Mucosa of rectum (tissue), 2 donors: ENCODE data around the gene PAAF1.

Experiments
- H3K27ac ChIP-seq, 2 donors: one replicate each; pipeline ENCODE4 v1.7.0; 2013; ENCODE audit warnings: inconsistent platforms in 2 of 2, low read depth in 2 of 2, low read length in 2 of 2
- H3K27me3 ChIP-seq, 2 donors: one replicate each; pipeline ENCODE4 v1.7.0; 2013; ENCODE audit warnings: low read length in 2 of 2; ENCODE audit not compliant: control insufficient read depth in 2 of 2, insufficient read depth in 2 of 2
- H3K36me3 ChIP-seq, 2 donors: one replicate each; pipeline ENCODE4 v1.7.0; 2013; ENCODE audit warnings: low read length in 2 of 2; ENCODE audit not compliant: control insufficient read depth in 2 of 2, insufficient read depth in 2 of 2
- H3K4me1 ChIP-seq, 2 donors: one replicate each; pipeline ENCODE4 v1.7.0; 2013; ENCODE audit warnings: low read length in 2 of 2, mild to moderate bottlenecking in 1 of 2; ENCODE audit not compliant: control insufficient read depth in 2 of 2, insufficient read depth in 2 of 2
- H3K4me3 ChIP-seq, 2 donors: one replicate each; pipeline ENCODE4 v1.7.0; 2013; ENCODE audit warnings: low read length in 2 of 2
- H3K9ac ChIP-seq, 2 donors: one replicate each; pipeline ENCODE4 v1.7.0; 2013; ENCODE audit warnings: low read length in 2 of 2, low read depth in 1 of 2, mild to moderate bottlenecking in 1 of 2
- H3K9me3 ChIP-seq, 2 donors: one replicate each; pipeline ENCODE4 v1.7.0; 2013; ENCODE audit warnings: low read length in 2 of 2; ENCODE audit not compliant: control insufficient read depth in 2 of 2
- donor health status: healthy.
- donor health status: Normal muscosa, but diverticular disease.

Gene PAAF1

GRCh38 chr11:73940801-73941570 lies 64.2 kb downstream of the PAAF1 start:
- Histone ChIP-seq H3K4me3 (no peak overlapping the region), H3K27me3 (no peaks in the 10 kb centered on the region), H3K27ac (no peak overlapping the region), H3K4me1 (no peaks in the 10 kb centered on the region), H3K9me3 (peaks cover 2 to 5% of the 10 kb centered on the region in 2 donors), H3K36me3 (no peaks in the 10 kb centered on the region), H3K9ac (no peak overlapping the region)

GRCh38 chr11:73942010-73942409 lies 65.2 kb downstream of the PAAF1 start:
- no peaks in the 10 kb centered on the region for H3K27me3 ChIP-seq
- peaks cover 2 to 5% of the 10 kb centered on the region in 2 donors for H3K9me3 ChIP-seq
- H3K4me3 ChIP-seq = no peak overlapping the region
- H3K36me3 ChIP-seq = no peaks in the 10 kb centered on the region
- no peak overlapping the region for H3K27ac ChIP-seq
- no peaks in the 10 kb centered on the region for H3K4me1 ChIP-seq
- no peak overlapping the region for H3K9ac ChIP-seq

- peaks cover 2 to 3% of the 10 kb centered on the region in 2 donors for H3K9me3 ChIP-seq
- H3K9ac ChIP-seq = no peak overlapping the region
- no peaks in the 10 kb centered on the region for H3K36me3 ChIP-seq
Observed at GRCh38 chr11:73944085-73944484, 67.3 kb downstream of the PAAF1 start.

GRCh38 chr11:73944901-73945300 lies 68.1 kb downstream of the PAAF1 start:
- Histone ChIP-seq H3K9me3 (peaks cover 0 to 2% of the 10 kb centered on the region in 2 donors), H3K9ac (no peak overlapping the region), H3K27ac (no peak overlapping the region), H3K36me3 (no peaks in the 10 kb centered on the region), H3K4me1 (no peaks in the 10 kb centered on the region), H3K27me3 (no peaks in the 10 kb centered on the region), H3K4me3 (no peak overlapping the region)

More at GRCh38 chr11:73944085-73944484, 67.3 kb downstream of the PAAF1 start:
- H3K4me1 ChIP-seq = no peaks in the 10 kb centered on the region
- no peaks in the 10 kb centered on the region for H3K27me3 ChIP-seq
- no peak overlapping the region for H3K4me3 ChIP-seq
- no peak overlapping the region for H3K27ac ChIP-seq

GRCh38 chr11:73945396-73945795 lies 68.6 kb downstream of the PAAF1 start:
- H3K4me3 ChIP-seq = no peak overlapping the region
- peaks cover 0 to 2% of the 10 kb centered on the region in 2 donors for H3K9me3 ChIP-seq
- H3K36me3 ChIP-seq = no peaks in the 10 kb centered on the region
- H3K27me3 ChIP-seq = no peaks in the 10 kb centered on the region
- H3K27ac ChIP-seq = no peak overlapping the region
- no peaks in the 10 kb centered on the region for H3K4me1 ChIP-seq
- no peak overlapping the region for H3K9ac ChIP-seq

- Histone ChIP-seq H3K9me3 (no peaks in the 10 kb centered on the region), H3K9ac (no peak overlapping the region), H3K36me3 (no peaks in the 10 kb centered on the region), H3K27ac (no peak overlapping the region), H3K27me3 (no peaks in the 10 kb centered on the region), H3K4me3 (no peak overlapping the region), H3K4me1 (no peaks in the 10 kb centered on the region)
Observed at GRCh38 chr11:73946798-73947458, 70.1 kb downstream of the PAAF1 start.

- Histone ChIP-seq H3K4me3 (no peak overlapping the region), H3K27ac (no peak overlapping the region), H3K9me3 (no peaks in the 10 kb centered on the region), H3K36me3 (no peaks in the 10 kb centered on the region), H3K4me1 (no peaks in the 10 kb centered on the region), H3K27me3 (no peaks in the 10 kb centered on the region), H3K9ac (no peak overlapping the region)
Observed at GRCh38 chr11:73949246-73949645, 72.4 kb downstream of the PAAF1 start.

GRCh38 chr11:73949912-73950311 lies 73.1 kb downstream of the PAAF1 start:
- Histone ChIP-seq H3K4me1 (no peaks in the 10 kb centered on the region), H3K9ac (no peak overlapping the region), H3K27me3 (no peaks in the 10 kb centered on the region), H3K9me3 (no peaks in the 10 kb centered on the region), H3K27ac (no peak overlapping the region), H3K36me3 (no peaks in the 10 kb centered on the region), H3K4me3 (no peak overlapping the region)

- Histone ChIP-seq H3K4me3 (no peak within 1 kb of the TSS), H3K36me3 (no peaks in the 10 kb centered on the region), H3K9ac (no peak within 1 kb of the TSS), H3K27me3 (no peaks in the 10 kb centered on the region), H3K9me3 (no peaks in the 10 kb centered on the region), H3K4me1 (no peaks in the 10 kb centered on the region), H3K27ac (no peak within 1 kb of the TSS)
Observed at GRCh38 chr11:73950869-73951710, 74.3 kb downstream of the PAAF1 start, which contains the start of gene DNAJB13. Gene DNAJB13, plus strand, starts transcription at chr11:73951026. Its CDS starts 44 bp downstream, at chr11:73951070.

GRCh38 chr11:73951797-73952196 lies 75.0 kb downstream of the PAAF1 start:
- Histone ChIP-seq H3K27me3 (no peaks in the 10 kb centered on the region), H3K9me3 (no peaks in the 10 kb centered on the region), H3K36me3 (no peaks in the 10 kb centered on the region), H3K4me3 (no peak overlapping the region), H3K4me1 (no peaks in the 10 kb centered on the region), H3K27ac (no peak overlapping the region), H3K9ac (no peak overlapping the region)
